NK-92 (cell line): ENCODE data around the gene KCNQ1.

ENCODE experiments used
- DNase-seq: peaks from one replicate; lab custom pipeline; 2025; ENCODE audit not compliant: unreplicated experiment; lab: John Stamatoyannopoulos, UW

Gene KCNQ1

DNA sequence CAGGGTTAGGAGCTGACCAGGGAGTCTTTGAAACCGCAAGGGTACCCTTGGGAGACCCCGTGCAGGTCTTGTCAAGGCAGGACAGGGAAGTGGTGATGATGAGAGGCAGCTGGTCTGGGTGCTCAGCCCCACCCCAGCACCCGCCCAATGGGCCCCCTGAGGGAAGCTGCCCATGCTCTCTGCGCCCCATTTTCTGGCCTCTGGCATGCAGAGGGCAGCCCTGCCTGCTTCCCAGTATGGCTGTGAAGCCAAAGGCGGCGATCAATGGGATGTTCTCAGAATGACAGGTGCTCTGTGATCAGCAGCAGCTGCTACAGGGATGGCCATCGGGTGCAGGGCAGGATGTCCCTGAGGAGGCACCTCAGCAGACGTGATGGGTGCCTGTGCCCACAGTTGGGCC is 386.1 kb downstream of the KCNQ1 start:
- DNase-seq = no peak

DNA sequence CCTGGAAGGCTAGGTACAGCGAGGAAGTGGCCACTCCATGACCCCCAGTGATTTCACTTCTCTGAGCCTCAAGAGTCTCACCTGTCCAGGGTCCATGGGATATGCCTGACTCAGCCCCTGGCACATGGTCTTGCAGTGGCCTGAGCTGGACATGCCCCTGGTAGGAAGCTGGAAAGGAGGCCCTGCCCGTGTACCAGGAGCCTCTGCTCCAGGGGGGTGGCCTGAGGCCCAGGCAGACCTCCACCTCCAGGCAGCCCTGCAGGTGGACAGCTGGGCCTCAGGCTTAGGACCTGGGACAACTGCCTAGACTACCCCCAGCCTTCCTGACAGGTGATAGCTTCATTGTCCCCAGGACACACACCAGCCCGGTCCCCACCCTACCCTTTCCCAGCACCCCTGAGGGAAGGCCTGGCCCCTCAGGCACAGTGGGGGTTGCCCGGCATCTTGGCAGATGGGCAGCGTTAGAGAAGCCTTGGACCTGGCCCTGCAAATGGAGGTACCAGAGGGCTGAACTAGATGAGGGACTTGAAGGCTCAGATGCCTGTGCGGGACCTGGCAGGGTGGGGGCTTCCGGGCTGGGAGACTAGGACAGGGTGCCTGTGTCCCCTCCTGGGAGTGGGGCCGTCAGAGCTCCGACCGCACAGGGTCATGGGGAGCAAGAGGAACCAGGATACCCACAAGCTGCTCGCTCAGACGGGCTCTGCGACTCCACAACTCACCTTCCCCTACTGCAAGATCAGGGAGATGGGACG is 387.1 kb downstream of the KCNQ1 start:
- DNase-seq = no peak

DNA sequence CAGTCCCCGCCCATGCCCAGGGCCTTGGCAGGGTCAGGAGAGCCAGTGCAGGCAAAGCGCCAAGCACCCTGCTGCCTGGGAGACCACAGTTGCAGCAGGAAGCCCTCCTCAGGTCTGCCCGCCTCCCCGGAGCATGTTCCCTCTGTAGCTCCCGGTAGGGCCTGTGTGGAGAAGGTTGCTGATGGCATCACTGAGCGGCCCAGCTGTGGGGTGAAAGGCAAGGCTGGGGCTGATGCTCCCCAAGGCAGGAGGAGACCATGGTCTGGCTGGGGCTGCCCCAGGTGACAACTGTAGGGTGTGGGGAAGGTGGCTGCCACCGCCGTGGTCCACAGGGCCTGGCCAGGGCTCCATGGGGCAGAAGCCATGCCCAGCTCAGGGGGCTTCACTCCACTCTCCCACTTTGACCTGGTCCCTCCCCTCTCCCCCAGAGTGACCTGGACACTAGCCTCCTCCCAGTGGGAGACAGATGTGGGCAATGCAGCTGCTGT is 387.8 kb downstream of the KCNQ1 start:
- no peak for DNase-seq

DNA sequence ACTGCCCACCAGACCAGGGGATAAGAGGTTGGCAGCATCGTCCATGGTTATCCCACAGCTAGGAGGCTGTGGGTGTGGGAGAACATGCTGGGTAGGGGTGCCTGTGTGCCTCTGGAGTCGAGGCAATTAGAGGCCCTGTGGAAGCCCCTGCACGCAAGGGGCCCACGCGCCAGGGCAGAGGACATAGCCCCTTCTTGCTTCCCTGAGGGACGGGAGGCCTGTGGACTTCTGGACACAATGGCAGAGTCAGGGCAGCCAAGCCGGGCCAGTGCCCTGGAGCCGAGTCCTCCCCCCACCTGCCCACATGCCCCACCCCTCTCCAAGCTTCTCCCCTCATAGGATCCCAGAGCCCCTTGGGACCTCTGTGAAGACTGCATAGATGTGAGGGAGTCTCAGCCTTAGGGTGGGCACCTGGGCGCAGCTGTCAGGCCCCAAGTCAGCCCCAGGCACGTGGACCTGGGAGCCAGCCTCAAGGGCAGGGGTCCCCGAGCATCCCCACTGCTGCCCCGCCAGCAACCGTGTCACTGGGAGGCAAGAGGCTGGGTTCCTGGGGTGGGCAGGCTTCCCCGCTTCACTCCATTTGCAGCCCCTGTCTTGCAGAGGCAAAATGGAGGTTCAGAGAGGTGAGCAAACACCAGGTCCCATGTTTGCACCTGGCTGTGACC is 388.4 kb downstream of the KCNQ1 start:
- DNase-seq = no peak

GRCh38 chr11:2833716-2834502 is 389.1 kb downstream of the KCNQ1 start:
- DNase-seq = no peak

GRCh38 chr11:2834503-2835273 is 389.9 kb downstream of the KCNQ1 start:
- no peak for DNase-seq

GRCh38 chr11:2835296-2835695 is 390.5 kb downstream of the KCNQ1 start:
- DNase-seq = no peak

GRCh38 chr11:2835751-2836150 is 390.9 kb downstream of the KCNQ1 start:
- no peak for DNase-seq

DNA sequence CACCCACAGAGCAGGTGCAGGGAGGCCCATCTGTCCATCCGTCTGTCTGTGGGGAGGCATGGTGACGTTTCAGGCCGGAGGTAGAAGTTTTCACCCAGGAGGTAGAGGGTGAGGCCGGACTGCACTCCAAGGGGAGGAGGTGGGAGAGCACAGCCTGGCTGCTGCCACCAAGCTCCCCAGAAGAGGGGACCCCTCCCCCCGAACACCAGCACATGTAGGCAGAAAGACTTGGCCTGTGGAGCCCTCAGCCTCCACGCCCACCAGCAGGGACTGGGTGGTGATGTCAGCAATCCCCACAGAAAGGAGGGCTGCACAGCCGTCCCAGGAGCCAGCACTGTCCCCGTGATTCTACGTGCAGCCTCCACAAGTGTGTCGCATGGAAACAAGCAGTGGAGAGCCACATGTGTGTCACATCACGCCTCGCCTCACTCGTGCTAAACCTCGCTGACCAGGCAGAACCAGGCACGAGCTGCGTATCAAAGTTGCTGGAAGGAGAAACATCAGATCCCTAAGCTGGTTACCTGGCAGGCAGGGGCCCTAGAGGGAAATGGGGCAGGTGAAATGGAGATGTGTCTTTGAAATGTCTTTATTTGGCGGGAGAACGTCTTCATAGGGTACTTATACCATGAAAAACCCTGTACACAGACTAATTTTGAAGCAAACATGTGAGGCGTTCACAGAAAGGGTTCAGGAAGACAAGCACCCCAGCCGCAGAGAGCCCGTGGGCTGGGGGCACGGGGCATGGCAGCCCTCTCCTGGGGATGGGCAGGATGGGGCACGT is 391.7 kb downstream of the KCNQ1 start:
- no peak for DNase-seq

DNA sequence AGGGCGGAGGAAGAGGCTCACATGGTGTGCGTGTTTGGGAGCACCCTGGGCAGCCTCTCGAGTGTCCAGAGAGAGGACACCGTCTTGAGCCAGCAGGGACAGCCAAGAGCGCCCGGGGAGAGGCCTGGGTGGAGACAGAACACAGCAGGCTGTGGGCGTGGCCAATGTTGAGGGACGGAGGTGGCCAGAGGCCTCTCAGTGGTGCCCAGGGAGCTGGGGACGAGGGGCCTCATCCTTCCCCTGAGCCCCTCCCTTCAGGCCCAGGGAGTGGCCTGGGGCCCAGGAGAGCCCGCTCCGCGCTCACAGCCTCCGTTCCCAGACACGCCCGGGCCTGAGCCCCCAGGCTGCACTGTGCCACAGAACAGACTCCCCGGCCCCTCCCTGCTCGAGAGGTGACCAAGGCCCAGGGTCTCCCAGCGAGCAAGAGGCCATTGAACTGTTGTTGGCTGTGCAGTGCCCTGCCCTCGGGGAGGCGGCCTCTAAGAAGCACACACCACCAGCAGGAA is 392.3 kb downstream of the KCNQ1 start:
- DNase-seq = no peak

- DNase-seq = no peak
Observed at GRCh38 chr11:2837651-2838050, 392.8 kb downstream of the KCNQ1 start.

DNA sequence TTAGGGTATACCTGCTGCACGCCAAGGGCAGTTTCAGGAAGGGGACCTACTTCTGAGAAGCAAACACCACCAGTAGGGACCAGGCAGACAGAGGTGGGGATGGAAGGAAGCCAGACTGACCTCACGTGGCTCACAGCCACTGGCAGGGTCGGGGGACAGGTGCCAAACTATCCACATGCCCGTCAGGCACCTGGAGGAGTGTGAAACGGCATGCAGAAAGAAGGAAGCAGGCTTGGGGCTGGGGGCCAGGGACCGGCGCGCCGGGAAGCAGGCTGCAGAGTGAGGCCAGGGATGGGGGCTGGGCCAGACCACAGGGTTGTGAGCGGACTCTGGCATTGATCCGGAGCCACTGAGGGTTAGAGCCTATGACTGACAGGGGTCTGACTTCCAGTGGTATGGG is 393.3 kb downstream of the KCNQ1 start:
- no peak for DNase-seq

DNA sequence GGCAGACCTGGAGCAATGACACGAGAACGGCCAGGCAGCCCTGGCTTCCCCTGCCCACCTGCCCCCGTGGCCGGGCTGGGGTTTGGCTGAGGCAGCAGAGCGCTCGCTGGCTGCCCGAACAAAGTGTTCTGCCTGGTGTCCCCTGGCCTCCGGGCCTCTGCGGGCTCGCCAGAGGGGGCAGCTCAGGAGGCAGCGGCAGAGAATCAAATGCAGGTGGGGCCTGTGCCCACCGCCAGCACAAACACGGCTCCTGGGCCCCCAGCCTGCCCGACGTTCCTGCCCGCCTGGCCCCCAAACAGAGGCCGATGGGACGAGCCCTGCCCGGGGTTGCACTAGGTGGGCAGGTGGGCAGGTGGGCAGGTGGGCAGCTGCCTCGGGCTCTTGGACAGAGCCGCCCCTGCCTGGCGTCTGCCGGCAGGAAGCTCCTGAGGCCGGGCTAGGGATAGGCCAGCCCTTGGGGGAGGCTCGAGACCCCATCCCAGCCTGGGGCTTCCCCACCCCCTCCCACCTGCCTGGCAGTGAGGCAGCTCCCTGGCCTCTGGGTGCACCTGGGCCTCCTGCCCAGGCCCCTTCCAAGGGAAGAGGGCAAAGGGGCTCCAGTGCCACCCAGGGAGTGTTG is 394.0 kb downstream of the KCNQ1 start:
- DNase-seq = no peak

GRCh38 chr11:2839395-2839943 is 394.7 kb downstream of the KCNQ1 start:
- no peak for DNase-seq

DNA sequence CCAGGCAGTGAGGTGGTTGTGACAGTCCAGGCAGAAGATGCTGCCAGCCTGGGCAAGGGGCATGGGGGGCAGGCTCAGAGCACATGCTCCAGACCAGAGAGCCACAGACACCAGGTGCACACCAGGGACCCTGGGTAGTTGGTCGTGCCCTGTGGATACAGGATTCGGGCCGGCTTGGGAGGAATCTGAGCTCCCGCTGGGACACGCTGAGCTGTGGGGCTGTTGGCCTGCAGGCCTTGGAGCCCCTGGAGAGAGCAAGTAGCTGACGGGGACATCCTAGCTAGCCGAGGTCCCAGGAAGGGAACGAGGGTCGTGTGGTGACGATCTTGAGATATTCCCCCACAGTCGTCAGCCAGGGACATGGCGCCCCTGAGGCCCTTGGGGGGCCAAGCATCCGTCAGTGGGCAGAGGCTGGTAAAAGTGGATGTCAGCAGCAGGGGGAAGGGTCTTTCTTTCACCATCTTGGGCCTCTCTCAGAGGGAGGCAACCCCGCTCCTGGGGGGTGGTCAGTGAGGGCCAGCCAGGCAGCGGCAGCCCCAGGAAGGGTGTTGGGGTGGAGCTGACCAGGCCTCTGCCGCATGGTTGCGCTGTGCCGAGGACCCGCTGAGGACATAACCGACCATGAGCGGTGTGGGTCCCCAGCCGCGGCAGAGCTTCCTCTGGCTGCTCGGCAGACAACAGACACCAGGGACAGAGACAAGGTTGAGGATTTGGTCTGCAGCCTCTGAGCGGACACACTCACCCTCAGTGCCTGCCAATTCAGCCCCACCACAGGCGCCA is 396.8 kb downstream of the KCNQ1 start:
- DNase-seq = no peak

- no peak for DNase-seq
Observed at GRCh38 chr11:2842876-2843275, 398.1 kb downstream of the KCNQ1 start.

DNA sequence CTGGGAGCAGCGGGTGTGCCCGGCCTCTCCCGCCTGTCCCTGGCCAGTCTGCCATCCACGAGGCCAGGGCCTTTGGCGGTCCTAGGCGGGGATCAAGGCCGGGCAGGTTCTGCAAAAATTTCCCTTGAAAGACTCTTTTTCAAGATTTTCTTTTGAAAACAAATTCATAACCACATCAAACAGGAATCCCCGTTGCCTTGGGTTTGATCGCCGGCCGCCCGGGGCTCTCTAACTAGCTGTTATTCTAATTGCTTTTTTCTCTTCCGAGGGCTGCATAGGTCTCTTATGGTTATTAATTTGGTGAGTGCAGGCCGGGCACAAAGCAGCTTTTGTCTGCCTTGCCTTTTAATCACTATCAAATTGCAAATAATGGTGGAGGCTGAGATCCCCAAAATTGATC is 398.7 kb downstream of the KCNQ1 start:
- DNase-seq = no peak

DNA sequence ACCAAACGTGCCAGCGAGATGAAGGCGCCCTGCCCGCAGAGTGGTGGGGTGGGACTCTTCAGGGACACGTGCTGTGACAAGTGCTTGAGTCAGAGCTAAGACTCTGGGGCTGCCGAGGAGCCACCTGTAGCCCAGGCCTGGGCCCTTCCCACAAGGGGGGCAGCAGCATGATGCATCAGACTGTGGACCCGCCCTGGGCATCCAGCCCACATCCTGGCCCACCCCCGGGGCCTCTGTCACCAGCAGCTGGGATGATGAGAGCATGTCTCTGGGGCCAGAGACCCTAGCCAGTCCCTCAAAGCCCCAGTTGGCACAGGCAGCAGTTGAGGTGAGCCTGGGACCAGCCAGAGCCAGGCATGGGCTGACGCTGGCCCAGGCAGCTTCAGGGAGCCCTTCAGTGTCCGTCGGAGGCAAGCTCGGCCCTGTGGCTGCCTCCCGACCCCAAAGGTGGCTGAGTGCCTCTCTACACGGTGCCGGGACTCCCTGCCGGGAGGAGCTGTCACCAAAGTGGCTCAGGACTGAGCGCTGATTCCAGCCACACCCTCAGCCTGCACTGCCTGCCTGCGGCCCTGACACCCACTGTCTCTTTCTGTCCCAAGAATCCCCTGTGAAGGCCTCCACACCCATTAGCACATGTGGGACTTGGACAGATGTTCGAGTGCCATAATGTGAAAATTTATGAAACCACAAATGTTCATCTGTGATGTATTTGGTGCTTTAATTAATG is 399.5 kb downstream of the KCNQ1 start:
- no peak for DNase-seq
